ENCODE results near the gene UNC13D.

DNA sequence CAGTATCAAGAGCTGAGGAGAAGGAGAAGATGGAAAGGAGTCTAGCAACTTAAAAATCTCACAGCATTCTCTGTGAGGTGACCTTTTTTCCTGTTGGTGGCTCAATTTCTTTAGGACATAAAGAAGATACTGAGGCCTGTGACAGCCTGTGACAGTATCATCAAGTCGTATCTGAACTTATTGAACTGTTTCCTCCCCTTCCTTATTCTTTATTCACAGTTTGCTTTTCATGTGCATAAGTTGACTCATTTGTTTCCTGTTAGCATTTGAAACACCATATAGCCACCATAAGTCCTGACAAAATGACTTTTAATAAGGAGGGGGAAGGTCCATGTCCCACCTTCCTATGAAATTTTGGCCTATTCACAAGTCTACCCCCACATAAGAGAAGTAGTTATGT is 50.7 kb downstream of the UNC13D start:
- TF ChIP-seq, protein P1, sequence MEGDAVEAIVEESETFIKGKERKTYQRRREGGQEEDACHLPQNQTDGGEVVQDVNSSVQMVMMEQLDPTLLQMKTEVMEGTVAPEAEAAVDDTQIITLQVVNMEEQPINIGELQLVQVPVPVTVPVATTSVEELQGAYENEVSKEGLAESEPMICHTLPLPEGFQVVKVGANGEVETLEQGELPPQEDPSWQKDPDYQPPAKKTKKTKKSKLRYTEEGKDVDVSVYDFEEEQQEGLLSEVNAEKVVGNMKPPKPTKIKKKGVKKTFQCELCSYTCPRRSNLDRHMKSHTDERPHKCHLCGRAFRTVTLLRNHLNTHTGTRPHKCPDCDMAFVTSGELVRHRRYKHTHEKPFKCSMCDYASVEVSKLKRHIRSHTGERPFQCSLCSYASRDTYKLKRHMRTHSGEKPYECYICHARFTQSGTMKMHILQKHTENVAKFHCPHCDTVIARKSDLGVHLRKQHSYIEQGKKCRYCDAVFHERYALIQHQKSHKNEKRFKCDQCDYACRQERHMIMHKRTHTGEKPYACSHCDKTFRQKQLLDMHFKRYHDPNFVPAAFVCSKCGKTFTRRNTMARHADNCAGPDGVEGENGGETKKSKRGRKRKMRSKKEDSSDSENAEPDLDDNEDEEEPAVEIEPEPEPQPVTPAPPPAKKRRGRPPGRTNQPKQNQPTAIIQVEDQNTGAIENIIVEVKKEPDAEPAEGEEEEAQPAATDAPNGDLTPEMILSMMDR (IDR thresholded peaks at IDR 0.05 in 8 of 11, conservative IDR thresholded peaks at IDR 0.05 in 3 of 11): no peak
- no peak for TF ChIP-seq POLR2A (IDR thresholded peaks at IDR 0.05)
- TF ChIP-seq POLR2AphosphoS5 (IDR thresholded peaks at IDR 0.05): no peak
